ENCODE results near the gene DDX4.

Gene DDX4

DNA sequence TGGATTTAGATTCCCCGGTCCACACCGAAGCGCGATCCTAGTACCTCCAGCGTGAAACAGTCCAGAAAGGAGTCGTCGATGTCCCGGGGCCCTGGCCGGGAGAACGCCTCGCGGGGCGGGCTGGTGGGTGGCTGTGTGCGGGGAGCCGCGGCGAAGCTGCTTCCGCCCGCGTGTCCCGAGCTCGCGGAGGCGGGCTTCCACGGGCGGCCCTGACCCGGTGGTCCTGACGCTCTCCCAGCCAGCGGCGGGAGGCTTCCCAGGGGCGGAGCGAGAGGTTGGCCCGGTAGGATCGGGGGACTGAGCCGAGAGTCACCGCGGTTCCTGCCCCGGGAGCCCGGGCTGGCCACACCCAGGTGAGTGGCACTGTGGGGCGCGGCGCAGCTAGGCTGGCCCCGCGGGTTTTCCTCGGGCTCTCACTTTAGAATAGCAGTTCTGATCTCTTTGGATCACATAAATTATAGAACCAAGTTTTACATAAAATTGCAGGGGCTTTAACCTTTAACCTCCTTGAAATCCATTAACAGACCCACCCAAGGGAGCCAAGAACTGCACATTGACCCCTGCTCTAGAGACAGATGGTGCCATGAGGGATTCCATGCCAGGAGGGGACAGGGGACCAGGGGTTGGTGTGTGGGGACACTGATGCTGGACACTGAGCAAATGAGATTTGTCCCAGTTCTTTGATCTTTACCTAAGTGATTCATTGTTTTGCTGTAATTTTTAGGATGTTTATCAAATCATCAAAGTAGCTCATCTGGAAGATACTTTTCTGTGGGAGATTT lies 84.1 kb downstream of the DDX4 start:
- DNase-seq (ENCODE audit: low read depth in 2 of 2): no peak

DNA sequence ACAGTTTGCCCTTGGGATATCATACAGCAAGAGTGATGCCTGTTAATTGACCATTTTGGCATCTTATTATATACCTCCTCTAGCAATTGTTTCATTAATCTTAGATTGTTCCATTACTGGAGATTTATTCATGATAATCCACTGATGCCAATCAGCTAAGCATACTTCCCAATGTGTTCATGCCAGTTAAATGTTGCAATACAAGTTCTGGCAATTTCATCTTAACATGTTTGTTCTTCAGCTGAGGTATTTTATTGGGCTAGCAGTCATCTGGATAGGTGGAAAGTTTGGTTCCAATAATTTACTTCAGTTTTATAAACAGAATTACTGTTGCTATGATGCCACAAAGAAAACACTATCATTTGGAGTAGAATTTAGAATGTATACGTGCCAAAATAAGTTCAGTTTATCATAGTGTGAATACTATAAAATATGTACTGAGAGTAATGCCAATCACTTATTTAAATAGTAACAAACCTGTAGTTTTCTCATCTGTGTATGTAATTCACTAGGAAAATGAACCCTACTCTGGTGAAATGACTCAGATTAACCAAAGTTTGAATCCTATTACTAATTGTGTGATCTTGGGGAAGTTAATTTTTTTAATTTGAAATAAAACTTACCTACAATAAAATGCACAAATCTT lies 85.4 kb downstream of the DDX4 start:
- DNase-seq (ENCODE audit: low read depth in 2 of 2): no peak

DNA sequence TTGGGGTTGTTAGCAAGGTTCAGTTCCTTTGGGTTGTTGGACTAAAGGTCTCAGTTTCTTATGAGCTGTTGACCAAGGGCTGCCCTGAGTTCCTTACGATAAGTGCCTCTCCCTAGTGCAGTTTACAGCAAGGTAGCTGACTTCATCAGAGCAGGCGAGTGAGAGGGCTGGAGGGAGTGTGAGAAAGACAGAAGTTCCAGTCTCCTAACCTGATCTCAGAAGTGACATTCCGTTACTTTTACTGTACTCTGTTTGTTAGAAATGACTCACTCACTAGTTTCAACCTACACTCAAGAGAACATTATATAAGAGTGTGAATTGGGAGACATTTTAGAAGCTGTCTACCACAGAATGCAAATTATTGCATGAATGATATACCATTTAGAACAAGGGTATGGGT lies 92.1 kb downstream of the DDX4 start:
- DNase-seq (ENCODE audit: low read depth in 2 of 2): no peak

DNA sequence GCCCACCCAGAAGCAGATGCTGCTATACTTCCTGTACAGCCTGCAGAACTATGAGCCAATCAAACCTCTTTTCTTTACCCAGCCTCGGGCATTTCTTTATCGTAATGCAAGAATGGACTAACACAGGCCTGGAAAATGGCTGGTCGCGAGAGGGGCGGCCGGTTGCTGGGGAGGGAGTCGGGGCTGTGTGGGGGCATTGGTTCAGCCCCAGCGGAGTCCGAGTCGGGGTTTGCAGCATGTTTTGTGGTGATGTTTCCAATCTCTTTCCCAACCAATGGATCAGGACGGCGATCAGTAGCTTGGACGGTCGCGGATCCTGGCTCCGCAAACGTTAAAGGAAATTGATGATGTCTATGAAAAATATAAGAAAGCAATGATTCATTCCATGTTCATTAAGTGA lies 94.6 kb downstream of the DDX4 start:
- DNase-seq (ENCODE audit: low read depth in 2 of 2): no peak

DNA sequence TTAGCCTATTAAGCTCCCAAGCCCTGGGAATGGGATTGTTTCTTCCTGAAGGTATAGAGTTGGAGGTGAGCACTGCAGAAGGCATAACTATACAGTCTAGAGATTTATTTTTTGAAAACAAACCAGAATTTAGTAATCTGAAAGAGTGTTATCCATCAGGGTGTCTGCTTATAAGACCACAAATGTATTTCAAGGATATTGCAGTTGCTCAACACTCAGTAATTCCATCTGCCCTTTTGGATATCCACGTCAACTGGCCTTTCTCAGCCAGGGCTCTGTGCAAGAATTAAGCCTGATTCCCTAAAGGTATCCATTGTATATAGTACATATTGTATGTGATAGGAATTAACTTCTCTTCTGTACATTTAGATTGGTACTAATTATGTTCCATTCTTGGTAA lies 98.3 kb downstream of the DDX4 start:
- no peak for DNase-seq (ENCODE audit: low read depth in 2 of 2)

DNA sequence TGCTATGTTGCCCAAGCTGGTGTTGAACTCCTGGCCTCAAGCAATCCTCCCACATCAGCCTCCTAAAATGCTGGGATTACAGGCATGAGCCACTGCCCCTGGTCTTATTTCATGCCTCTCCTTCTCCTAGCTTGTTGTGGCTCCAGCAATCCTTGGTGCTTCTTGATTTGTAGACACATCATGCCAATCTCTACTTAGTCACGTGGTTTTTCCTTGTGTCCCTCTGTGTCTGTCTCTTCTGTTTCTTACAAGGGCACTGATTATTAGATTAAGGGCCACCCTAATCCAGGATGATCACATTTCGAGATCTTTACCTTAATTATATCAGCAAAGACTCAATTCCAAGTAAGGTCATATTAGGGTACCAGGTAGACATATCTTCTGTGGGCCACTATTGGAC lies 104.1 kb downstream of the DDX4 start:
- no peak for DNase-seq (ENCODE audit: low read depth in 2 of 2)

DNA sequence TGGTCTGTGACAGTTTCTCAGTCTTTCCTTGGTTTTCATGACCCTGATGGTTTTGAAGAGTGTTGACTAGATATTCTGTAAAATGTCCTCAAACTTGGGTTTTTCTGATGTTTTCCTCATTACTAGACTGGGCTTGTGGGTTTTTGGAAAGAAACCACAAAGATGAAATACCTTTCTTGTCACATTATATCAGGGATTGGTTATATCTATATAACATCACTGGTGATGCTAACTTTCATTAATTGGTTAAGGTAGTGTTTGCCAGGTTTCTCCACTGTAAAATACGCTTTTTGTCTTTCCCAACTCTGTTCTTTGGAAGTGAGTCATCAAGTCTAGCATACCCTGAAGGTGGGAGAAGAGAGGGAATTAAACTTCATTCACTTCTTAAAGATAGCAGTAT lies 110.0 kb downstream of the DDX4 start:
- no peak for DNase-seq (ENCODE audit: low read depth in 2 of 2)

DNA sequence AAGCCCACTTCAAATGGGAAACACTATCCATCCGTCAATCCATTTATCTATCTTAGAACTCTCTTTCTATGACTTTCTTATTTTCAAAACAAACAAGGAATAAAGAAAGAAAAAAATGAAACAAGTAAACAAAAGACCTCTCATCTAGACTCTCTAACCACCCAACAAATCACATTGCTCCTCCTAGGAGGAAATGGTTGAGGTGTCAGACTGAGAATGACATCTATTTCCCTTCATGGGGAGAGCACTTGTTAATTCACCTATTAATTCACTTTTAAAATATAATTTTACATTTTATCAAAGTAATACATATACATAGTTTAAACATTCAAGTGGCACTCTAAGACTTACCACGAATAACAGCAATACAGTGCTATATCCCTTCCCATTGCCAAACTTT lies 110.9 kb downstream of the DDX4 start:
- no peak for DNase-seq (ENCODE audit: low read depth in 2 of 2)

DNA sequence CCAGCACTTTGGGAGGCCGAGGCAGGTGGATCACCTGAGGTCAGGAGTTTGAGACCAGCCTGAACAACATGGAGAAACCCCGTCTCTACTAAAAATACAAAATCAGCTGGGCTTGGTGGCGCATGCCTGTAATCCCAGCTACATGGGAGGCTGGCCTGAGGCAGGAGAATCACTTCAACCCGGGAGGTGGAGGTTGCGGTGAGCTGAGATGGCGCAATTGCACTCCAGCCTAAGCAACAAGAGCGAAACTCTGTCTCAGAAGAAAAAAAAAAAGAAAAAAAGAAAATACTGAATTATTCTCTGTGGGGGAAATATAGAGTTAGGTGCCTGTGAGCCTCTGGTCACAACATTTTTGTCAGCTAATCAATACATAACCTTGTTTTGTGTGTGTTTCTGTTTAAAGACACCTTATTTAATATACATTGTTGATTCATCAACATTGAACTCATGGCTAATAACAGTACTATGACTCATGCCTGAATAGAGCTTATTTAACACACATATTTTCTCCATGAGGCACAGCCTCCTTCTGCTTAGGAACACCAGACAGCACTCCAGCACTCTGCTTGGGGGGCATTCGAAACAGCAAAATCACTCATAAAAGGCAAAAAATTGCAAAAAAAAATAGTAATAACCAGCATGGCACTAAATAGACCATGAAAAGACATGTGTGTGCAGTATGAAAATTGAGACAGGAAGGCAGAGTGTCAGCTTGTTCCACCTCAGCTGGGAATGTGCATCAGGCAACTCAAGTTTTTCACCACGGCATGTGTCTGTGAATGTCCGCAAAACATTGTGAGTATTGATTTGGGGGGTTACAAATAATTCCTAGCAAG lies 113.2 kb downstream of the DDX4 start, which contains the start of gene IL31RA:
Gene IL31RA, plus strand, starts transcription at position 519 of the 836 bp plus-strand sequence. Its CDS starts 214 bp downstream, at position 733.
- no peak for DNase-seq (ENCODE audit: low read depth in 2 of 2)

DNA sequence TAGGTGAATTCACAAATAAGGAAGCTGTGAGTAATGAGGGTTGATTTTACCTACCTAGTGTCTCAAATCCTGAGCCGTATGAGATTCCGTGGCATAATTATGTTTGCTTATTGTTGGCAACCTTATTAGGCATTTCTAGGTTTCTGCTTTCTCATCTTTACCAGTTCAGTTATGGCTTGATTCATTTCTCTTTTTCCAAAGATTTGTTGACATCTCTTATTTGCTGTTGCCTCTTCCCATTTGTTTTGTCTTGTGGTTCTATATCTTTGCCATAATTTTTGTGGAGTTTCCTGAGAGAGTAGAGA lies 113.8 kb downstream of the DDX4 start:
- DNase-seq (ENCODE audit: low read depth in 2 of 2): no peak

DNA sequence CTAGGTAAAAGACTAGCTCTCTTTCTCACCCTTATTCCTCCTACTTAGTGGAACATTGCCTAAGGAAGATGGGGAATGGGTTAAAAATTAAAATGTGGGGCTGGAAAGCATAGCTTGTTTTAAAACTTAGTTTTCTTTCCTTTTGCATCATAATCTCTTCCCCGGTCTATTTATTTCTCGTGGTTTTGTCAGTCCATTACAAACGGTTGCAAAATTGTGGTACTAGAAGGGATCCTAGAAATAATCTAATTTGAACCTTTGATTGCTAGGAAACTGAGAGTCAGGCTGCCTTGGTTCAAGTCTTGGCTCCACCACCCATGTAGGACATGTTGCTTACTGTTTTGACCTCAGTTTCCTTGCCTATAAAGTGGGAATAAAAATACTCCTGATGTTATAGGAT lies 114.6 kb downstream of the DDX4 start:
- DNase-seq (ENCODE audit: low read depth in 2 of 2): no peak

DNA sequence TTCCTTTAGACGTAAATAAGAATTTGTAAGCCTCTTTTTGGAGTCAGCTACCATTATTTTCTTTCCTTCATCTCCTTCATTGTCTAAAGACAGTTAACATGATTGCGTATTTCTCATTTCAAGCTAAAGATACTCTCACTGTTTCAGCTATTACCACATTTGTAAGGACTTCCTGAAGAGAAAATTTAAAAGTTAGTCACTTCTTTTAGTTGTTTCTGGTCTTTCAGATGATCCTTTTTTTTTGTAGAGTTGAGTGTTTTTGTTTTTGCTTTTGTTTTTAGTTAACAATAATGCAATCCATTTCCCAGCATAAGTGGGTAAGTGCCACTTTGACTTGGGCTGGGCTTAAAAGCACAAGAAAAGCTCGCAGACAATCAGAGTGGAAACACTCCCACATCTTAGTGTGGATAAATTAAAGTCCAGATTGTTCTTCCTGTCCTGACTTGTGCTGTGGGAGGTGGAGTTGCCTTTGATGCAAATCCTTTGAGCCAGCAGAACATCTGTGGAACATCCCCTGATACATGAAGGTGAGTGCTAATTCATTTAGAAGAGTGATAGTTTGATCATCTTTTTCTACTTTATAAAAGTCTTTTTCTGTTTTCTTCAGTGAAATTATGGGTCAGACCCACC lies 115.3 kb downstream of the DDX4 start:
- DNase-seq (ENCODE audit: low read depth in 2 of 2): no peak

DNA sequence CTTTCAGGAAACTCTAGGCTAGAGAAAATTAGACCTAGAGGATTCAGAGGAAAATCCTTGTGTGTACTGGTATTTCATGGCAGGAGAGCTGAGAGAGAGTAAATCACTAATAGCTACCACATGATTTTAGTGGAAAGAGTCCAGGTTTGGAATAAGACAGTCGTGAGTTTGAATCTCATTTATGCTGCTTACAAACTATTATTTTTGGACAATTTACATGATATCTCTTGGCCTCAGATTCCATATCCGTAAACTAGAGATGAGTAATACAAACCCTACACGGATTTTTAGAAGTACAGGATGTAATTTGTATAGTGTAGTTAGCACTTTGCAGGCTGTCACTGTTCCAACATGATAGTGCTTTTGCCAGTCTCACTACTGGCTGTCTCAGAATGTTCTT lies 116.0 kb downstream of the DDX4 start:
- DNase-seq (ENCODE audit: low read depth in 2 of 2): no peak

DNA sequence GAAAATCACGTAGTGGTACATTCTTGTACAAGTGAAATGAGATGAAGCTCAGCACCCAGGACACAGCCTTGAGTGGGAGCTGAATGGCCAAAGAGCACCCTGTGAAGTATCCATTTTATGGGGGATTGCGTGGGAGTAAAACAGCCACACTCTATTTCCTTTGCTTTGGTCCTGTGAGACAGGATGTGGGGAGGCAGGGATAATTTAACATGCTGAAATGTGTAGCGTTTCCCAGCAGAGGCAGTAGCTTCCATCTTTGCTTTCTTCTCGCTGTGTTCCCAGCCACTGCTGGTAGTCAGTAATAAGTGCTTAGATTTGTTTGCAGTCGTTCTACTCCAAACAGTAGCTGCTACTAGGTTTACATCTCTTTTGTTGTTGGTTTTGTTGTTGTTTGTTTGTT lies 117.6 kb downstream of the DDX4 start:
- no peak for DNase-seq (ENCODE audit: low read depth in 2 of 2)

DNA sequence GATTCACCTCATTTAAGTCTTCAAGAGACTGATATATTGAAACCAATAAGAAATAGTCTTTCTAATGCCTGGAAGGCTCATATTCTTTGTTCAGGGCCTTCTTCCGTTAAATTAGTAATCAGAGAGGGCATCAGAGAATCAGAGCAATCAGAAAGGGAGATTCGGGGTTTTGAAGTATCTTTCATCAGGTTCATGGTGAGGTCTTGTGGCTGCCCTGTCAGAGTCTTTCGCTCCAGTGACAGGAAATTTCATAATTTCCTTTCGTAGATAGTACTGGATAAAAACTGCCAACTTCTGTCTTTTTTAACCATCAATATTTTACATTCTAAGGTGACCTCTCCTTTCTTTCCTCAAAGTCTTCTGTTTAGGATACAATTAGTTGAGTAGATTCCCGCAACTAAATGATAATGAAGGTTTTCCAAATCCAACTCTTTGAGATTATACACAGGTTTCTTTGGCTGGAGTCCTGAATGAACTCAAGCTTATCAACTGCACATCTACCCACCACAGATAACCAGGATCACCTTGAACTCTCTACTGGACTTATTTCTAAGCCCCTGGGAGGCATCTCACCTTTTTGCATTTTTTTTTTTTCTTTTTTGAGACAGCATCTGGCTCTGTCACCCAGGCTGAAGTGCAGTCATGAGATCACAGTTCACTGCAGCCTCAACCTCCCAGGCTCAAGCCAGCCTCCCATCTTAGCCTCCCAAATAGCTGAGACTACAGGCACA lies 118.8 kb downstream of the DDX4 start:
- no peak for DNase-seq (ENCODE audit: low read depth in 2 of 2)

DNA sequence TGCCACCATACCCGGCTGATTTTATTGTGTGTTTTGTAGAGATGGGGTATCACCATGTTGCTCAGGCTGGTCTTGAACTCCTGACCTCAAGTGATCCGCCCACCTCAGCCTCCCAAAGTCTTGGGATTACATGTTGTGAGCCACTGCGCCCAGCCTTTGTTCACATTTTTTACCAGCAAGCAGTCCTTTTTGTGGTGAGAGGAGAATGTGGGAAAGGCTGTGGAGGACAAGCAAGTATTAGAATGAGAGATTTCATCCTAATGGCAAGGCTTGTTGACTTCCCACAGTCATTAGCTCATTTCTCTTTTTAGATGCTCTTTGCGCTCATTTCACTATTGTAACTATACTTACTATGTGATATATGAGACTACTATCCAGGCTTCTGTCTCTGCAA lies 119.4 kb downstream of the DDX4 start:
- DNase-seq (ENCODE audit: low read depth in 2 of 2): no peak

DNA sequence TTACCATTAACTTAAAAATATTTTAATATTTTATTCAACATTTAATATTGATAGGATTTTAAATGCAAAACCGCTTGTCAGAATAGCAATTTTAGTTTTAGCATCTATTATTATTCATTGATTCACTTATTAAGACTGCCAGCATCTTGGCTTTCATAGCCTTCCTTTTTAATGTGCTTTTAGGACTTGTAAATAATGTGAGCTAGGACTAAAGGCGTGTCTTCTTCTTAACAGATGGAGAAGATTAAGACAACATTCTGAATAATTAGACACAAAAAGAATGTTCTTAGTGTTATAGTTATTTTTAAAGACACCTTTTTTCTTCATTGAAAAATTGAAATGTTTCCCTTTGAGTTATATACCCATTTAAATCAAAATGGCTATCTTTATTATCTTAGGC lies 120.2 kb downstream of the DDX4 start:
- no peak for DNase-seq (ENCODE audit: low read depth in 2 of 2)

DNA sequence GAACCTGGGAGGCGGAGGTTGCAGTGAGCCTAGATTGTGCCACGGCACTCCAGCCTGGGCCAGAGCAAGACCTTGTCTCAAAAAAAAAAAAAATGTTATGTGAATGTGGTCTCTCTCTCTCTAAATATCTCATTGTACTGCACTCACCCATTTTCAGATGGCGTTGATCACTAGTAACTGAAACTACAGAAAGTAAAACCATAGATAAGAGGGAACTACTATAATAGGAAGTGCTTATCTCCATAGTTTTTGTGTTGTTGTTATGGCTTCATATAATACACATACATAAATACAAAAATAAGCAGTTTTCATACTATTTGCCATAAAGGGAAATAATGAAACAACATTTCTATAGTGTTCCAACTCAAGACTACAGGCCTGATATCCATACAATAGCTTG lies 122.4 kb downstream of the DDX4 start:
- DNase-seq (ENCODE audit: low read depth in 2 of 2): no peak

DNA sequence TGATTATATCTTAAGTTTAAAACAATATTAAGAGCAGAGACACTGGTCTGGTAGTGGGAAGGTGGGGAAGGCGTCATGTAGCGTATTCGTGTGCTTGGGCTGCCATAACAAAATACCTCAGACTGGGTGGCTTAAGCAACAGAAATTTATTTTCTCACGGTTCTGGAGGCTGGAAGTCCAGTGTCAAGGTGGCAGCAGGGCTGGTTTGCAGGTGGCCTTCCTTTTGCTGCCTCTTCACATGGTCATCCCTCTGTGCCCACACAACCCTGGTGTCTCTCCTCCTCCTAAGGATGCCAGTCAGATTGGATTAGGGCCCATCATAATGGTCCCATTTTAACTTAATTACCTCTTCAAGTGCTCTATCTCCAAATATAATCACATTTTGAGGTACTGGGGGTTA lies 122.8 kb downstream of the DDX4 start:
- no peak for DNase-seq (ENCODE audit: low read depth in 2 of 2)

DNA sequence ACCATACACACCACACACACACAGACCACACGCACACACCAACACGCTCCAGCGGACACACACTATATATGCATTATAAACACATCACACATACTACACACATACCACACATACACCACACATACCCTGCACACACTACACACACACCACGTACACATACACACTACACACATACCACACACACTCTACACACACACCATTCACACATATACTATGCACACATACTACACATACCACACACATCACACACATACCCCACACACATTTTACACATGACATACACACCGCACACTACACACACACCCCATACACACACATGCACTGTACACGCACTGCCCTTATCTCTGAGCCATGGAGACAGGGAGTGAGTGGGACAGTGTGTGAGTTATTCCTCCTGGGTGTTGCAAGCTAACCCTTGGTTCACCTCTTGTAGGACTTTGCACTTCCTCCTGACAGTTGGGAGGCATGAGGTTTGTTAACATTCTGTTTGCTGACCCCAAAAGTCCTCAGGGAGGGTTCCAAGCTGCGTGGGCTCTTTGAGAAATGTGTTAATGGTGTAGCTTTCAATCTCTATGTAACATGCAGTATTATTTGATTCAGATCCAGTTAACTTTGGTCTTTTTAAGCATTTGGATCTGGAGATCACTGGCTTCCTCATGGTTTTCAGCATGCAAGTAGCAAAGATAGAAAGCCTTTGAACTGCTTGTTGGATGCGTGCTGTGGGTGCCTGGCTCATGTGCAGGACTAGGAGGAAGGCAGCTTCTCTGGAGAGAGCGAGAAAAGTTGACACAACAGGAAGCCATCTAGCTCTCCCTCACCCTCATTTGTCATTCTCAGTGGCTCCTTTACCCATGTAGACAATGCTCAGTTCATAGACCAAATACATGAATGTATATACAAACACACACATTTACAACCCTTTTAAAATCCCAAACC lies 127.0 kb downstream of the DDX4 start:
- DNase-seq (ENCODE audit: low read depth in 2 of 2): no peak

DNA sequence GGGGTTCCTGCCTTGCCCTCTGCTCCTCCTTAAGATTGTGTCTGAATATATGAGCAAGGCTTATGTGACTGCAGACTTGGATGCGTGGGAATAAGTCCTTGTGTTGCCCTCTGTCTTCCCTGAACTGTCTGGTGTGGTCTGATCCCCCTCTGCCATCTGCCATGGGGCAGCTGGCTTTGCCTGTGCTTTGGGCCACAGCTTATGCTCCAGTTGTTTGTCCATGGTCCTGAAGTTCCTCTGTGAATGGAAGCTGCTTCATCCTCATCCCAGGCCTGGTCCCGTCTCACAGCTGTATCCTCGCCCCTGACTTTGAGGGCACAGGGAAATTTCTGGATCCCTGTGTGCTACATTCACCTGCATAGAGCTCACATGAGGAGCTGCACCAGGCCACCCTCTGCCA lies 128.0 kb downstream of the DDX4 start:
- no peak for DNase-seq (ENCODE audit: low read depth in 2 of 2)

Measured in stimulated activated CD8-positive, alpha-beta memory T cell treated with anti-CD3 and anti-CD28 coated beads, Interleukin-7, amount 100 ng/mL, for 4 hours (primary cell).